Measurements from ENCODE around the gene EZH2. TPM values are rescaled to one million over a fixed set of nuclear protein-coding genes. Genes with fewer than 3 reads are reported as not detected.

EZH2 gene
- total RNA-seq, 1 donor from 2014 or later = 13.8 TPM

DNA sequence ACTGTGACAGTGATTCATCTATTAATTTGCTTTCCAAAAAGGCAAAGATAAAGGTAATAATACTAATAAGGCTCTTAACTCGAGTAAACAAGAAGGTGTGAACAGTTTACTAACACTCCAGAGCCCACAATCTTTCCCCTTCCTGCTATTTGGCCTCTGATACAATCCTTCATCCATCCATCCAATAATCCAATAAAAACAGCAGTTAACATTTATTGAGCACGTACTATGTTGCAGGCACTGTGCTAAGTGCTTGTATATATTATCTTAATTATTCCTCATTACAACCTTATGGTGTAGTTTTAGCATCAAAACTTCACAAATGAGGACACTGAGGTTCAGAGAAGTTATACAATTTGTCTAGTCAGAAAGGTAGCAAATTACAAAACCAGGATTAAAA is 49.5 kb downstream of the EZH2 start:
- no peak for FAIRE-seq
- Histone ChIP-seq H3K79me2 (ENCODE audit: insufficient read depth, low read length) (peaks cover 51% of the 10 kb centered on the region), H3K4me3 (ENCODE audit: insufficient read depth, low read depth, low read length) (no peak overlapping the region)

DNA sequence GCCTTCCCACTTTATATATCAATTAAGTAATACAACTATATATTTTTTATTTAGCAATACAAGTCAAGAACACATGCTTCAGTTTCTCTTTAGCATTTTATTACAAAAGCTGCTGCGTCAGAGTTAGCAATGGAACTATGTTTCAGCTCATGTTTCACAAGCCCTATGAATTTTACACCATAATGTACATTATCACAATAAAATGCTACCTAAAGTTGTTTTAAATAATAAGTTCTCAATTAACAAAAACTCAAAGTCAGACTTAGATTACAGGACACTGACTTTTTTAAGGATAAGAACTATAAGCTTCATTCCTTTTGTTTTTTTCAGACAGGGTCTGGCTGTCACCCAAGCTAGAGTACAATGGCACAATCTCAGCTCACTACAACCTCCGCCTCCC is 52.3 kb downstream of the EZH2 start:
- Histone ChIP-seq H3K27ac (ENCODE audit: low read depth, low read length) (no peak overlapping the region), H3K4me3 (ENCODE audit: insufficient read depth, low read depth, low read length) (no peak overlapping the region), H3K4me2 (ENCODE audit: low read length) (no peak overlapping the region), H3K9me3 (ENCODE audit: insufficient read depth, low read depth, low read length) (no peaks in the 10 kb centered on the region), H2AFZ (ENCODE audit: low read depth, low read length) (no peak overlapping the region), H3K9ac (ENCODE audit: low read length) (no peak overlapping the region), H3K27me3 (ENCODE audit: insufficient read depth, low read length) (no peaks in the 10 kb centered on the region), H3K36me3 (ENCODE audit: insufficient read depth, low read length) (no peaks in the 10 kb centered on the region), H3K4me1 (ENCODE audit: insufficient read depth, low read length) (no peaks in the 10 kb centered on the region), H3K79me2 (ENCODE audit: insufficient read depth, low read length) (peaks cover 34% of the 10 kb centered on the region), H4K20me1 (ENCODE audit: insufficient read depth, low read length) (no peaks in the 10 kb centered on the region)
- no peak overlapping the region for H3K4me3 Mint-ChIP-seq (ENCODE audit: unreplicated experiment)
- DNase-seq (ENCODE audit: low read depth) (no peak), FAIRE-seq (peak; percentile 39)
- no peaks in the 10 kb centered on the region for H3K4me1 Mint-ChIP-seq (ENCODE audit: low read depth, unreplicated experiment)
- H3K36me3 Mint-ChIP-seq (ENCODE audit: low read depth, unreplicated experiment) = peaks cover 4% of the 10 kb centered on the region
- H3K27me3 Mint-ChIP-seq (ENCODE audit: low read depth, unreplicated experiment) = no peaks in the 10 kb centered on the region
- H3K27ac Mint-ChIP-seq (ENCODE audit: unreplicated experiment) = no peak overlapping the region
- no peaks in the 10 kb centered on the region for H3K9me3 Mint-ChIP-seq (ENCODE audit: unreplicated experiment)
- TF ChIP-seq, protein P1, sequence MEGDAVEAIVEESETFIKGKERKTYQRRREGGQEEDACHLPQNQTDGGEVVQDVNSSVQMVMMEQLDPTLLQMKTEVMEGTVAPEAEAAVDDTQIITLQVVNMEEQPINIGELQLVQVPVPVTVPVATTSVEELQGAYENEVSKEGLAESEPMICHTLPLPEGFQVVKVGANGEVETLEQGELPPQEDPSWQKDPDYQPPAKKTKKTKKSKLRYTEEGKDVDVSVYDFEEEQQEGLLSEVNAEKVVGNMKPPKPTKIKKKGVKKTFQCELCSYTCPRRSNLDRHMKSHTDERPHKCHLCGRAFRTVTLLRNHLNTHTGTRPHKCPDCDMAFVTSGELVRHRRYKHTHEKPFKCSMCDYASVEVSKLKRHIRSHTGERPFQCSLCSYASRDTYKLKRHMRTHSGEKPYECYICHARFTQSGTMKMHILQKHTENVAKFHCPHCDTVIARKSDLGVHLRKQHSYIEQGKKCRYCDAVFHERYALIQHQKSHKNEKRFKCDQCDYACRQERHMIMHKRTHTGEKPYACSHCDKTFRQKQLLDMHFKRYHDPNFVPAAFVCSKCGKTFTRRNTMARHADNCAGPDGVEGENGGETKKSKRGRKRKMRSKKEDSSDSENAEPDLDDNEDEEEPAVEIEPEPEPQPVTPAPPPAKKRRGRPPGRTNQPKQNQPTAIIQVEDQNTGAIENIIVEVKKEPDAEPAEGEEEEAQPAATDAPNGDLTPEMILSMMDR (IDR thresholded peaks at IDR 0.05; ENCODE audit: insufficient read depth, low read depth, low read length) = no peak
- no peak for TF ChIP-seq EZH2 (IDR thresholded peaks at IDR 0.05; ENCODE audit: insufficient read depth, low read length)

More for the DNA sequence above, 49.5 kb downstream of the EZH2 start:
- TF ChIP-seq, protein P1 (IDR thresholded peaks at IDR 0.05; ENCODE audit: insufficient read depth, low read depth, low read length) = no peak
- TF ChIP-seq EZH2 (IDR thresholded peaks at IDR 0.05; ENCODE audit: insufficient read depth, low read length) = no peak
- Histone ChIP-seq H3K4me2 (ENCODE audit: low read length) (no peak overlapping the region), H3K27ac (ENCODE audit: low read depth, low read length) (no peak overlapping the region), H3K36me3 (ENCODE audit: insufficient read depth, low read length) (no peaks in the 10 kb centered on the region), H3K9me3 (ENCODE audit: insufficient read depth, low read depth, low read length) (no peaks in the 10 kb centered on the region), H2AFZ (ENCODE audit: low read depth, low read length) (no peak overlapping the region), H4K20me1 (ENCODE audit: insufficient read depth, low read length) (no peaks in the 10 kb centered on the region), H3K9ac (ENCODE audit: low read length) (no peak overlapping the region), H3K27me3 (ENCODE audit: insufficient read depth, low read length) (no peaks in the 10 kb centered on the region), H3K4me1 (ENCODE audit: insufficient read depth, low read length) (no peaks in the 10 kb centered on the region)
- Mint-ChIP-seq H3K4me1 (ENCODE audit: low read depth, unreplicated experiment) (no peaks in the 10 kb centered on the region), H3K9me3 (ENCODE audit: unreplicated experiment) (no peaks in the 10 kb centered on the region), H3K27ac (ENCODE audit: unreplicated experiment) (no peak overlapping the region), H3K4me3 (ENCODE audit: unreplicated experiment) (no peak overlapping the region), H3K36me3 (ENCODE audit: low read depth, unreplicated experiment) (peaks cover 5% of the 10 kb centered on the region), H3K27me3 (ENCODE audit: low read depth, unreplicated experiment) (no peaks in the 10 kb centered on the region)
- DNase-seq (ENCODE audit: low read depth) = no peak

DNA sequence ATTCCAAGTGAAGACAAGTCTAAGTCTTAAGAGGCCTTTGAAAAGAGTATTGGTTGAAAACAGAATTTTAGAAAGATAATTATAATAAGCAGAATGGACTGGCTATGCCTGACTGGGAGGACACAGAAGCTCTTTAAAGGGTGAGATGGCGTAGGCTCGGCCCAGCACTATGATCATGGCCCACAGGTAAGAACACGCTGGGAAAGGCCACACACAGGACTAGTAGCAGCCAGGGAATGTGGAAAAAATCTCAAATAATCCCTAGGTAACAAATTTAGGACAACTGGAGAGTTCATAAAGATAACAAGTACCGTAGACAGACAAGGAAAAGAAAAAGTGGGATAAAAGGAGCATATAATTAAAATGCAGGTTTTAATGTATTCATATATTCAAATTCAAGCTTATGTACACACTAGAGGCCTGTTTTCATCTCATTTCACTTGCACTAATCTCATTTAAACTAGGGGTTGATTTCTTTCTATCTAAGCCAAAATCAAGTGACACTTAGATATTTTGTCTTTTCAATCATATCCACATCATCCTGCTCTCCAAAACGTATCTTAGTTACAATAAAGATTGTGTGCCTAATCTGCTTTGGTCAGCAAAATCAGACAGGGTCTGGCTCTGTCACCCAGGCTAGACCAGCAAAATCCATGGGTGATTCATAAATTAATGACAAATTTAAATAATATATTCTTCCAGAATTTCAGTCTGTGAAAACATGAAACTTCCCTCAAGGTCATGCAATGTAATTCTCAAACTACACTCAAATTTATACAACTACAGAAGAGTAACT is 53.0 kb downstream of the EZH2 start:
- no peaks in the 10 kb centered on the region for H3K4me1 ChIP-seq (ENCODE audit: insufficient read depth, low read length)
- H3K4me3 ChIP-seq (ENCODE audit: insufficient read depth, low read depth, low read length) = no peak overlapping the region
- no peak overlapping the region for H2AFZ ChIP-seq (ENCODE audit: low read depth, low read length)
- H3K27me3 ChIP-seq (ENCODE audit: insufficient read depth, low read length) = no peaks in the 10 kb centered on the region
- no peaks in the 10 kb centered on the region for H3K27me3 Mint-ChIP-seq (ENCODE audit: low read depth, unreplicated experiment)
- H3K79me2 ChIP-seq (ENCODE audit: insufficient read depth, low read length) = peaks cover 31% of the 10 kb centered on the region
- H3K36me3 ChIP-seq (ENCODE audit: insufficient read depth, low read length) = peaks cover 3% of the 10 kb centered on the region
- no peaks in the 10 kb centered on the region for H3K36me3 Mint-ChIP-seq (ENCODE audit: low read depth, unreplicated experiment)
- H3K9me3 ChIP-seq (ENCODE audit: insufficient read depth, low read depth, low read length) = no peaks in the 10 kb centered on the region
- FAIRE-seq (no peak), DNase-seq (ENCODE audit: low read depth) (no peak)
- H4K20me1 ChIP-seq (ENCODE audit: insufficient read depth, low read length) = no peaks in the 10 kb centered on the region
- no peaks in the 10 kb centered on the region for H3K4me1 Mint-ChIP-seq (ENCODE audit: low read depth, unreplicated experiment)
- H3K27ac Mint-ChIP-seq (ENCODE audit: unreplicated experiment) = no peak overlapping the region
- H3K27ac ChIP-seq (ENCODE audit: low read depth, low read length) = no peak overlapping the region
- H3K4me3 Mint-ChIP-seq (ENCODE audit: unreplicated experiment) = no peak overlapping the region
- TF ChIP-seq, protein P1 (IDR thresholded peaks at IDR 0.05; ENCODE audit: insufficient read depth, low read depth, low read length) = no peak
- TF ChIP-seq EZH2 (IDR thresholded peaks at IDR 0.05; ENCODE audit: insufficient read depth, low read length) = no peak
- no peak overlapping the region for H3K9ac ChIP-seq (ENCODE audit: low read length)
- no peaks in the 10 kb centered on the region for H3K9me3 Mint-ChIP-seq (ENCODE audit: unreplicated experiment)
- H3K4me2 ChIP-seq (ENCODE audit: low read length) = no peak overlapping the region

Measured in astrocyte (in vitro differentiated cells and primary cell).